Prostate gland (tissue), 2 donors: Measurements from ENCODE around the gene GNAI3. TPM values are rescaled to one million over a fixed set of nuclear protein-coding genes. Genes with fewer than 3 reads are reported as not detected.

Source experiments
- DNase-seq: peaks from one replicate; pipeline ENCODE4 v3.0.0-alpha.2; 2019; ENCODE audit warnings: low spot score
- H3K27ac ChIP-seq, 2 donors: fragments of 200-600 bp; sonication (generic); 2 replicates each; pipeline ENCODE4 v1.5.1; 2017 to 2019
- H3K27me3 ChIP-seq: fragments of 200-600 bp; sonication (generic); replicated peaks from 2 replicates; pipeline ENCODE4 v1.5.1; 2019; ENCODE audit not compliant: insufficient read depth
- H3K36me3 ChIP-seq, 2 donors: fragments of 200-600 bp; sonication (generic); 1 replicate in 1 of 2; 2 replicates in 1 of 2; pipeline versions ENCODE4 v1.5.1 to v1.8.1; 2017 to 2019
- H3K4me1 ChIP-seq: fragments of 200-600 bp; sonication (generic); replicated peaks from 2 replicates; pipeline ENCODE4 v1.5.1; 2019
- H3K4me3 ChIP-seq, 2 donors: fragments of 200-600 bp; sonication (generic); 2 replicates each; pipeline ENCODE4 v1.5.1; 2017 to 2019
- H3K9me3 ChIP-seq: fragments of 200-600 bp; sonication (generic); 2 replicates; pipeline ENCODE4 v1.5.1; 2017
- POLR2A ChIP-seq: fragments of 450-650 bp; IDR thresholded peaks from one replicate; pipeline ENCODE4 v1.6.1; 2016; ENCODE audit warnings: antibody characterized with exemption, mild to moderate bottlenecking
- POLR2AphosphoS5 ChIP-seq: sonication (generic); formaldehyde crosslinking; IDR thresholded peaks from one replicate; pipeline ENCODE4 v1.6.1; 2017; ENCODE audit warnings: antibody characterized with exemption
- WGBS: methylation state at CpG from one replicate; pipeline ENCODE4 v1.1.5; 2018; 5-methylcytosine and 5-hydroxymethylcytosine counted together
- intact Hi-C: fragments of 100-400 bp; cut with DNase I; formaldehyde crosslinking; loops from one replicate; pipeline ENCODE4 v1.14.2; 2022
- total RNA-seq, 2 donors: library from RNA; depleted of rRNA; stranded (reverse); fragments of >200 nt; gene quantifications; one replicate each; pipeline ENCODE4 v1.1.0, GENCODE V29; 2016
- TF ChIP-seq, protein P1 (sequence below), 4 experiments: fragments of 200-600 bp in 2 of 4; fragments of 450-650 bp in 2 of 4; sonication (generic) in 2 of 4; IDR thresholded peaks; 1 replicate in 3 of 4; 2 replicates in 1 of 4; pipeline ENCODE4 v1.5.1; 2016 to 2019; ENCODE audit warnings: antibody characterized with exemption in 4 of 4, mild to moderate bottlenecking in 2 of 4, moderate library complexity in 2 of 4

The GNAI3 gene
- total RNA-seq, 2 donors from 2014 or later, result 5.1 to 5.4 TPM

DNA sequence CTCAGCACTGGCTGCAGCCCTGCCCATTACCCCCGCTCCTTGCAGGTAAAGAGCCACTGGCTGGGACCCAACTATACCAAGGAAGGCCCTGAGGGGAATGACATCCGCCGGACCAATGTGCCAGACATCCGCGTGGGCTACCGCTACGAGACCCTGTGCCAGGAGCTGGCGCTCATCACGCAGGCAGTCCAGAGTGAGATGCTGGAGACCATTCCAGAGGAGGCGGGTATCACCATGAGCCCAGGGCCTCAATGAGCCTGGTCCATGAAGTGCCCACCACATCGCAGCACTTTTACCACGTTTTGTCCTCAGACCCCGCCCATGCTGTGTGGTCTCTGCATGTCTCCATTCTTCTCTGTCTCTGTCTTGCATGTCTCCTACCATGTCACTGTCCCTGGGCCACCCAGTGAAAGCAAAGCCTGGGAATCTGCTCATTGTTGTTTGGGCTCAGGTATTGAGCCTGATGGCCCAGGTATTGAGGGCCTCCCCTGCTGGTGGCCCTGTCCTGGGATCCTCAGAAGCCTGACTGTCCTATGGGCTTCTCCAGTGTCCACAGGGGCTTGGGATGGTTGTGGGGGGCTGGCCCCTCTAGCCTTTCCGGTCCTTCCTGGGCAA, 82.6 kb downstream of the GNAI3 start:
- Histone ChIP-seq H3K4me1 (peaks cover 14% of the 10 kb centered on the region), H3K27me3 (no peaks in the 10 kb centered on the region), H3K27ac (peak overlapping the region; percentile 40 to 86), H3K36me3 (no peaks in the 10 kb centered on the region), H3K4me3 (no peak overlapping the region), H3K9me3 (no peaks in the 10 kb centered on the region)
- TF ChIP-seq, protein P1, sequence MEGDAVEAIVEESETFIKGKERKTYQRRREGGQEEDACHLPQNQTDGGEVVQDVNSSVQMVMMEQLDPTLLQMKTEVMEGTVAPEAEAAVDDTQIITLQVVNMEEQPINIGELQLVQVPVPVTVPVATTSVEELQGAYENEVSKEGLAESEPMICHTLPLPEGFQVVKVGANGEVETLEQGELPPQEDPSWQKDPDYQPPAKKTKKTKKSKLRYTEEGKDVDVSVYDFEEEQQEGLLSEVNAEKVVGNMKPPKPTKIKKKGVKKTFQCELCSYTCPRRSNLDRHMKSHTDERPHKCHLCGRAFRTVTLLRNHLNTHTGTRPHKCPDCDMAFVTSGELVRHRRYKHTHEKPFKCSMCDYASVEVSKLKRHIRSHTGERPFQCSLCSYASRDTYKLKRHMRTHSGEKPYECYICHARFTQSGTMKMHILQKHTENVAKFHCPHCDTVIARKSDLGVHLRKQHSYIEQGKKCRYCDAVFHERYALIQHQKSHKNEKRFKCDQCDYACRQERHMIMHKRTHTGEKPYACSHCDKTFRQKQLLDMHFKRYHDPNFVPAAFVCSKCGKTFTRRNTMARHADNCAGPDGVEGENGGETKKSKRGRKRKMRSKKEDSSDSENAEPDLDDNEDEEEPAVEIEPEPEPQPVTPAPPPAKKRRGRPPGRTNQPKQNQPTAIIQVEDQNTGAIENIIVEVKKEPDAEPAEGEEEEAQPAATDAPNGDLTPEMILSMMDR (IDR thresholded peaks at IDR 0.05), result no peak
- no peak for TF ChIP-seq POLR2A
- no peak for TF ChIP-seq POLR2AphosphoS5
- intact Hi-C loops, result loop anchor here (5.0 kb wide), 1 partner anchor 84 kb away; the partner anchor contains the start of gene GNAI3
- WGBS, result 82% methylated on average over 14 of the region's 14 CpGs
- peak; percentile 3 for DNase-seq

DNA sequence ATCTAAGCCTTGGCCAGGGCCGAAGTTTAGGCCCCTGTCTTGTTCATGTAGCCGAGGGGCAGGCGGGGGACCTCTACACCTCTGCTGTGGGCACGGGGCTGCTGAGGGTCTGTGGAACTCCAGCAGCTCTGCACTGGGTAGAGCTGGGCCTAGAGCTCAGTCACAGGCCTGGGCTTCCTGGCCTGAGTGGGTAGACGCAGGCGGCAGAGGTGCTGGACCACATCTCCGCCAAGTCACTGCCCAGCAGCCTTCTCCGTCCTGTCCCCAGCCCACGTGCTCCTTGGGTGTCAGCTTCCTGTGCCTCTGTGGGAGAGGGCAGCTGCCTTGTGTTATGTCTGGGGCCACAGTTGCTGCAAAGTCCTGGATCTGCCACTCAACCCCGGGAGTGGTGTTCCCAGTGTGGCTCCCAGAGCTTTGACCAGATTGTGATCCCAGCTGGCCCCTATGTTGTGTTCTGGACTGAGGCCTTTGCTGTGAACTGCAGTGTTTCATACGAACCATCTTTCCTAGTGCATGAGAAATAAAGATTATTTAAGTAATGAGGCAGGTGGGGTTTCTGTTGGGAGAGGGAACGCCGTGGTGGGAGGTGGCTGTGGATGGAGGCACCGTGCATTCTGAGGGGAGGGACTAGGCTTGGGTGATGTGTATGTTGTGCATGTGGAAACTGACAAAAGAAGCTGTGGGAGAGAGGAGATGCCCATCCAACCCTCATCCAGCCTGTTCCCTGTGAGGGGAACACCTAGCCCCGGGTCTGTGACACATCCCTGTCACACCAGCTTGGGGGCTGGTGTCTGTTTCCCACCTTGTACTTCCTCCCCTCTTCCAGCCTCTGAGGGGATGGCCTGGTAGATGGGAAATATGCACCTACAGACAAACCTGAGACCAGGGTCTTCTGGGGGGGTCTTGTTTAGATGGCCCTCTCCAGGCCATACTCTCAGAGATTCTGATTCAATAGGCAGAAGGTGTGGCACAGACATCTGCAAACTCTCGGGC, 83.4 kb downstream of the GNAI3 start:
- peak; percentile 3 for DNase-seq
- 58% methylated on average over 16 of the region's 16 CpGs for WGBS
- TF ChIP-seq, protein P1 (IDR thresholded peaks at IDR 0.05), result no peak
- TF ChIP-seq POLR2A, result no peak
- no peak for TF ChIP-seq POLR2AphosphoS5

DNA sequence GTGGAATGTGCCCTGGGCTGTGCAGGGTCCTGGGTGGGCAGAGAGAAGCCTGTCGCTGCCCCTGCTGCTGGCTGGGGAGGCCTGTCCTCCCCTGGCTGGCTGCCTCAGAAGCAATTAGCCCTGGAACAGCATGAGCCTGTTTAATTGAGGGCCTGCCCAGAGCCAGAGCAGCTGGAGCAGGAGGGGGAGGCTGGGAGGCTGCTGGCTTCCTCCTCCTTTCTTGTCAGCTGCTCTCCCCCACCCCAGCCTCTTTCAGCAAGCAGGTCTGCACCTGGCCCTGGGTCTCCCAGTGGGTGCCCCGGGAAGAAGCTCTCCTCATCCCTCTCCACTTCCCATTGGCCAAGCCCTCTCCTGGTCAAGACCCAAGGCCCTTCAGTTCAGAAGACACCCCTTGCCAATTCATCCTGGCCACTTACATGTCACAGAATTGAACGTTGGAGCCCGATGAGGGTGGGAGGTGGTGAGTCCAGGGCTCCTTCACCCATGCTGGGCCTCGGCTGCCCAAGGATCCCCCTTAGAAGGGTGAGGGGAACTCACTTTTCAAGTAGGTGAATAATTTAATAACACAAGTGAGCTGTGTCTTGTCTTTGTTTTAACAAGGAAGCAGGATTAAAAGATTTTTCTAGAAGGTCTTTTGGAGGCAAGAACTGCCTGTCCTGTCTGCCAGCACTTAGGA, 84.4 kb downstream of the GNAI3 start:
- 10% methylated on average over 5 of the region's 5 CpGs for WGBS
- H3K4me1 ChIP-seq, result peaks cover 14% of the 10 kb centered on the region
- H3K27me3 ChIP-seq, result no peaks in the 10 kb centered on the region
- H3K9me3 ChIP-seq, result no peaks in the 10 kb centered on the region
- DNase-seq, result peak; percentile 74
- TF ChIP-seq POLR2AphosphoS5 (peak; percentile 79), POLR2A (no peak)
- H3K4me3 ChIP-seq, result no peak overlapping the region
- intact Hi-C loops, result loop anchor here (5.0 kb wide), 1 partner anchor 86 kb away; the partner anchor contains the start of gene GNAI3
- H3K27ac ChIP-seq, result peak overlapping the region; percentile 82 to 86
- H3K36me3 ChIP-seq, result no peaks in the 10 kb centered on the region

More for the DNA sequence above, 83.4 kb downstream of the GNAI3 start:
- Histone ChIP-seq H3K27me3 (no peaks in the 10 kb centered on the region), H3K36me3 (no peaks in the 10 kb centered on the region), H3K4me1 (peaks cover 14% of the 10 kb centered on the region), H3K9me3 (no peaks in the 10 kb centered on the region), H3K27ac (peak overlapping the region; percentile 82 to 86), H3K4me3 (no peak overlapping the region)
- intact Hi-C loops, result loop anchor here (5.0 kb wide), 1 partner anchor 85 kb away; the partner anchor contains the start of gene GNAI3

DNA sequence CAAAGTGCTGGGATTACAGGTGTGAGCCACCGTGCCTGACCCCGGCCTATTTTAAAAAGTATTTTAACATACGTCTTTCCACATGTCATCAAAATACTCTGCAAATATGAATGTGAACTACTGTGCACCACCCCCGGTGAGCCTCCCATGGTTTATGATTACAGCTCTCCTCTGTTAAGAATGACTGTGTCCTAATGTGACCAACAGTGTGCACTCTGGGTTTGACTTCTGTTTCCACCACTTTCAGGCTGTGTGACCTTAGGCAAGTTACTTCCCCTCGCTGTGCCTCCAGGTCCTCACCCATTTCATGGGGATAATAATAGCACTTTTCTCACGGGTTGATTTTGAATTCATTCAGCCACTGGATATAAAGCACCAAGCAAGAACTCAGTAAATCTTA, 85.9 kb downstream of the GNAI3 start:
- 80% methylated on average over 6 of the region's 6 CpGs for WGBS
- Histone ChIP-seq H3K9me3 (no peaks in the 10 kb centered on the region), H3K4me3 (no peak overlapping the region), H3K27ac (no peak overlapping the region), H3K4me1 (peaks cover 14% of the 10 kb centered on the region), H3K36me3 (no peaks in the 10 kb centered on the region), H3K27me3 (no peaks in the 10 kb centered on the region)
- intact Hi-C loops, result loop anchor here (5.0 kb wide), 1 partner anchor 87 kb away; the partner anchor contains the start of gene GNAI3
- DNase-seq, result peak; percentile 3
- TF ChIP-seq, protein P1 (IDR thresholded peaks at IDR 0.05), result no peak
- TF ChIP-seq POLR2A (no peak), POLR2AphosphoS5 (no peak)
